H7 (cell line): ENCODE data around the gene NEK9. TPM values are rescaled to one million over a fixed set of nuclear protein-coding genes. Genes with fewer than 3 reads are reported as not detected.
"Not testable (repeated sequence)": the region's sequence is repeated elsewhere in the genome, so short reads cannot be mapped to it uniquely, and the experiment has no call there.

ENCODE experiments used
- DNase-seq: peaks from one replicate; pipeline ENCODE4 v3.0.0; 2012
- H3K27me3 ChIP-seq: 2 replicates; pipeline ENCODE4 v1.6.0; 2011; ENCODE audit warnings: mild to moderate bottlenecking, low read length; ENCODE audit not compliant: control insufficient read depth, insufficient read depth
- H3K36me3 ChIP-seq: replicated peaks from 2 replicates; pipeline ENCODE4 v1.5.1; 2011; ENCODE audit warnings: low read length; ENCODE audit not compliant: control insufficient read depth, insufficient read depth
- H3K4me3 ChIP-seq: 2 replicates; pipeline ENCODE4 v1.5.1; 2011; ENCODE audit warnings: low read depth, mild to moderate bottlenecking, control low read depth, low read length, moderate library complexity; ENCODE audit not compliant: insufficient read depth
- total RNA-seq: library from RNA; depleted of rRNA; stranded (reverse); fragments of >200 nt; shearing (Covaris generic); gene quantifications from 2 replicates; pipeline ENCODE4 v1.2.3, GENCODE V29; 2014

Gene NEK9
- total RNA-seq, 1 experiment from 2014 or later: 23.0 TPM

GRCh38 chr14:75134644-75135043 lies 7.8 kb upstream of the NEK9 start:
- Histone ChIP-seq H3K36me3 (peaks cover 7% of the 10 kb centered on the region), H3K27me3 (no peaks in the 10 kb centered on the region), H3K4me3 (no peak overlapping the region)
- no peak for DNase-seq

GRCh38 chr14:75133597-75133996 lies 6.7 kb upstream of the NEK9 start:
- H3K36me3 ChIP-seq: peaks cover 7% of the 10 kb centered on the region
- H3K4me3 ChIP-seq: no peak overlapping the region
- no peak for DNase-seq
- H3K27me3 ChIP-seq: no peaks in the 10 kb centered on the region

- Histone ChIP-seq H3K36me3 (peaks cover 7% of the 10 kb centered on the region), H3K4me3 (no peak overlapping the region), H3K27me3 (no peaks in the 10 kb centered on the region)
- peak; percentile 63 for DNase-seq
These were observed 5.7 kb upstream of the NEK9 start for GRCh38 chr14:75132382-75133086.

- no peak for DNase-seq
- Histone ChIP-seq H3K36me3 (0 out of 2 replicates have a peak, but pooled peaks cover 1% of the 10 kb centered on the region), H3K4me3 (no peak overlapping the region), H3K27me3 (no peaks in the 10 kb centered on the region)
These were observed 1.7 kb upstream of the NEK9 start for GRCh38 chr14:75128596-75128990.

- no peak for DNase-seq
- Histone ChIP-seq H3K36me3 (no peaks in the 10 kb centered on the region), H3K27me3 (no peaks in the 10 kb centered on the region), H3K4me3 (no peak overlapping the region)
These were observed 1.2 kb upstream of the NEK9 start for GRCh38 chr14:75127903-75128595.

- H3K36me3 ChIP-seq, H3K27me3 ChIP-seq, DNase-seq: not testable (repeated sequence)
- peak overlapping the region; percentile 86 for H3K4me3 ChIP-seq
These were observed 599 bp upstream of the NEK9 start for GRCh38 chr14:75127474-75127820.

GRCh38 chr14:75126121-75126544 lies 715 bp downstream of the NEK9 start:
- DNase-seq: peak; percentile 38
- Histone ChIP-seq H3K36me3 (no peaks in the 10 kb centered on the region), H3K27me3 (no peaks in the 10 kb centered on the region), H3K4me3 (peak overlapping the region; percentile 86)

- no peaks in the 10 kb centered on the region for H3K36me3 ChIP-seq
- H3K27me3 ChIP-seq: no peaks in the 10 kb centered on the region
- H3K4me3 ChIP-seq: no peak overlapping the region; the same call in 1 of the 2 replicates
- no peak for DNase-seq
These were observed 1.2 kb downstream of the NEK9 start for GRCh38 chr14:75125617-75126016.

GRCh38 chr14:75123991-75124390 lies 2.9 kb downstream of the NEK9 start:
- no peaks in the 10 kb centered on the region for H3K27me3 ChIP-seq
- DNase-seq: no peak
- H3K36me3 ChIP-seq: peaks cover 1% of the 10 kb centered on the region; the same call in 1 of the 2 replicates
- no peak overlapping the region for H3K4me3 ChIP-seq

GRCh38 chr14:75121552-75121951 lies 5.3 kb downstream of the NEK9 start:
- Histone ChIP-seq H3K4me3 (no peak overlapping the region), H3K36me3 (peaks cover 1% of the 10 kb centered on the region; the same call in 1 of the 2 replicates), H3K27me3 (no peaks in the 10 kb centered on the region)
- no peak for DNase-seq

GRCh38 chr14:75120541-75121291 lies 6.1 kb downstream of the NEK9 start:
- no peaks in the 10 kb centered on the region for H3K27me3 ChIP-seq
- peaks cover 3% of the 10 kb centered on the region; the same call in 1 of the 2 replicates for H3K36me3 ChIP-seq
- DNase-seq: no peak
- H3K4me3 ChIP-seq: no peak overlapping the region

- H3K36me3 ChIP-seq: peaks cover 4% of the 10 kb centered on the region; the same call in 1 of the 2 replicates
- H3K27me3 ChIP-seq: no peaks in the 10 kb centered on the region
- no peak overlapping the region for H3K4me3 ChIP-seq
- no peak for DNase-seq
These were observed 7.8 kb downstream of the NEK9 start for GRCh38 chr14:75119056-75119455.

- H3K36me3 ChIP-seq: peaks cover 18% of the 10 kb centered on the region
- DNase-seq: no peak
- H3K27me3 ChIP-seq: no peaks in the 10 kb centered on the region
- no peak overlapping the region for H3K4me3 ChIP-seq
These were observed 12.8 kb downstream of the NEK9 start for GRCh38 chr14:75113932-75114539.

GRCh38 chr14:75109877-75110276 lies 17.0 kb downstream of the NEK9 start:
- H3K27me3 ChIP-seq: no peaks in the 10 kb centered on the region
- H3K4me3 ChIP-seq: no peak overlapping the region
- H3K36me3 ChIP-seq: peaks cover 27% of the 10 kb centered on the region
- no peak for DNase-seq
